NCI-H774 (cell line): Measurements from ENCODE around the gene C19orf25.
"Not testable (repeated sequence)": the region's sequence is repeated elsewhere in the genome, so short reads cannot be mapped to it uniquely, and the experiment has no call there.

Source experiments
- DNase-seq: peaks from one replicate; lab custom pipeline; 2025; lab: John Stamatoyannopoulos, UW

Gene C19orf25

DNA sequence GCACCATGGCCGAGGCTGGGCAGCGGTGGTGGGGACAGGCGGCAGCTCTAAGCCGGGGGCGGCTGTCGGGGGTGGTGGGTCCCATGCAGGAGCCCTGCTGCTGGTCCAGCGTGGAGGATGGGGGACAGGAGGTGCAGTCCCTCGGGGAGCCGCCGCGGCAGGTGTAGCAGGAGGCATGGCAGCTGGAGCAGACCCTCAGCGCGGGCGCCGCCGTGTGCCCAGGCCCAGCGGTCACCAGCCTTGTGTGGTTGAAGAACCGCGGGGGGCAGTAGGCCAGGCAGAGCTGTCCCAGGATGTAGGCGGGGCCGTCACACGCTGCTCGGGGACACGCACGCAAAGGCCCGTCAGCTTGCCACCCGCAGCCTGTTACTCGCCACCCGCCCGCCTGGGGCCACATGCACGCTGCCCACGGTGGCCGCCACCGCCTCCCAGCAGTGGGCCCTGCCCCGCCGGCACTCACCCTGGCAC, 2.9 kb upstream of the C19orf25 start:
- no peak for DNase-seq

- no peak for DNase-seq
These were observed 2.3 kb upstream of the C19orf25 start for GRCh38 chr19:1481224-1481892.

GRCh38 chr19:1477056-1477455, 2.0 kb downstream of the C19orf25 start:
- DNase-seq: not testable (repeated sequence)

GRCh38 chr19:1475751-1476437, 3.1 kb downstream of the C19orf25 start:
- DNase-seq: no peak

DNA sequence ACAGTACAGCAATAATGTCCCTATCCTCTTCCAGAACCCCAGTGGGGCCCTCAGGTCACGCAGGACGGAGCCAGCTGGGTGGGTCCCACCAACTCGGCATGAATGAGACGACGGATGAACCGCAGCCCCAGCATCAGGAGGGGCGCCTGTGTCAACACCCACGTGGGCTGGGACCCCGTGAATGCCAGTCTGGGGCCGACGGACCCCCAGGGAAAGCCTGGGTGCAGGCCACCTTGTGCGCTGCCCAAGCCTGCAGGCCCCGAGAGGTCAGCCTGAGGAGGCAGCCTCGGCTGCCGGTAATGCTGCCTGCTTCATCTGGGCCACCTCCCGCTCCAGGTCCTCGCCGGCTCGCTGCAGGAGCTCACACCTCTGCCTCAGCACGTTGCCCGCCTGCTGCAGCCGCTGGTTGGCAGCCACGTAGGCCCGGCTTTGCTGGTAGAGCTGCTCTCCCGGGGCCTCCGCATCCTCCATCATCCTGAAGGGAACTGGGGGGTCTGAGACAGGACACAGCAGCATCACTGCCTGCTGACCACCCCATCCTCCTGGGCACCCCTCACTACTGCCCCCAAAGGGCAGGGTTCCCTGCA, 4.2 kb downstream of the C19orf25 start:
- DNase-seq: no peak

- no peak for DNase-seq
These were observed 4.8 kb downstream of the C19orf25 start for GRCh38 chr19:1474011-1474764.

DNA sequence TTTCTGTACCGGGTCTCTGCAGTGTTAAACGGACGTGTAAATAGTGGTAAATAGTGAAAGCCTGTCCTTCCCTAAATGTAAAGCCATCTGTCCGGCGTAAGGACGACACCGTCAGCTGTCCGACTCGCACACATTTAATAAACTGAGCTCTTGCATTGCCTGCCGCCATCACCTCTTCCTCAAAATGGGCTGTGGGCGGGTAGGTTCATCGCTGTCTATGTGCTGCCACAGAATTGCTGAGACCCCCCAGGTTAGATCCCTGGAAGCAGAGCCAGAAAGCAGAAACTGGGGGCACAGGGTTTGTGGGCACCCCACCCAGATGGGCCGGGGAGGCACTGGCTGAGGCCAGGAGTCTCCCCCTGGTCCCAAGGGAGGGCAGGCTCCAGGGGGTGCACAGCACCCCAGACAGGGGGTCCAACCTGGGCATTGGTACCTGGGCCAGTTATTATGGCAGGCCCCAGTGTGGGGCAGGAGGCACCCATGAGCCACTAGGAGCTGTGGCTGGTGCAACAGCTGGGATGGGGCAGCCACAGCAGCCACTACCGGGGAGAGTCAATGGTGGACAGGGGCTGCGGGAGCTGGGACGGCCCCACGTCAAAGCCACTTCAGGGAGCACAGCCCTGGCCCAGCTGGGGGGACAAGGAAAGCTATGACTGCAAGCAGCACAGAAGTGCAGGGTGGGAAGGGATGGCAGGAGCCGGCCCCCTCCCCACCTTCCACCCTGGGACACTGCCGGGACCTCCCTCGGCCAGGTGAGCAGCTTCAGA, 5.7 kb downstream of the C19orf25 start:
- no peak for DNase-seq

DNA sequence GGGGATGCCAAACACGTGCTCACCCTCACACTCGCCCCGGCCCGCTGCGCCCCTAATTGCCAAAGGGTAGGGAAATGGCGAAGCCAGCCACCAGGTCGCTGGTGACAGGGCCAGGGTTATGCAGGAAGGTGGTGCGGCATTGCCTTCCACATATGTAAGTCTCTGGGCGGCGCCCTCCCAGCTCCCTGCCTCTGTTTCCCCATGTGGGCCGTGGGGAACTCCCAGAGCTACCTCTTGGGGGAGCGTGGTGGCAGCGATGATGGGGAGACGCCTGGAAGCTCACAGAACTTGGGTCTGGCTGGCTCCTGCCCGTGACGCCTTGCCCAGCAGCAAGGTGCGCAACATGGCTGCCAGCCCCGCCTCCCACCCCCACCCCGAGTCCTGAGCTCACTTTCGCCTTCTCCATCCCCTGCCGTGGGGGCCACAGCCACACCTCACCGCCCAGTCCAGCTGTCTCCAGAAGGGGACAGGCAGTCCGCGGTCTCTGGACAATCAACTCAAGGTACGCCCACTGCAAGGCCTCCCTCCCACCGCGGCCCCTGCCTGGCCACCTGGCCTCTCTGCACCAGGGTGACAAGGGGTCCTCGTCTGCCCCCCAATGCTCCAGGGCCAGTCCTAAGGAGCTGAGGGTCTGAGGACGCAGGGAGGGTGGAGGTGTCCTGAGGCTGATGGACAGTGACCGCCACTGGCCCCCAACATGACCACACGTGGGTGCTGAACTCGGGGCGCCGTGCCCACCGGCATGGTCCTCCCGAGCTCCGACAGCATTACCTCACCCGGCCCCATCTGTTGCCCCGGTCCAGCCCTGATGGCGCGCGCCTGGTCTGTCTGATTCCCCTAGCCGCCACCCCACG, 6.6 kb downstream of the C19orf25 start:
- no peak for DNase-seq

- no peak for DNase-seq
These were observed 7.4 kb downstream of the C19orf25 start for GRCh38 chr19:1471515-1472160.

DNA sequence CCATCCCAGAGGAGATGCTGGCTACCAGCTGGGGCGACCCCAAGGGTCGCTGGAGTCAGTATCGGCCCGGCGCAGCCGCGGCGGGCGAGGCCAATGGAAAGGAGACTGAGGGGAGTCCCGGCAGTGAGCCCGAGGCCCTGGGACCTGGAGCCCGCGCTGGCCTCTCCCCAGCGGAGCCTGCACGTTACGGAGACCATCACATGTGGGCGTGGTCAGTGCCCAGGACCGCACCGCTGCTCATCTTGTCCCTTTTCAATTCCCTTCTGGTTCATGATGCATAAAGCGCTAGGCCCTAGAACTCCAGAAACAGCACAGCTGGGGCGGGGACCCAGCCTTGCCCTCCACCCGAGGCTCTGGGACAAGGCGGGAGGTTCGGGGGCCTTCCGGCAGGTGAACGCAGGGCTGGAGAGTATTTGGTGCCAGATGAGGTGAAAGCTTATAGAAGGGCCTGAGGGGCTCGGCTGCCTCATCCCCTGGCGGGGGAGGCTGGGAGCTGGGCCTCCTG, 8.0 kb downstream of the C19orf25 start:
- DNase-seq: peak; percentile 19

DNA sequence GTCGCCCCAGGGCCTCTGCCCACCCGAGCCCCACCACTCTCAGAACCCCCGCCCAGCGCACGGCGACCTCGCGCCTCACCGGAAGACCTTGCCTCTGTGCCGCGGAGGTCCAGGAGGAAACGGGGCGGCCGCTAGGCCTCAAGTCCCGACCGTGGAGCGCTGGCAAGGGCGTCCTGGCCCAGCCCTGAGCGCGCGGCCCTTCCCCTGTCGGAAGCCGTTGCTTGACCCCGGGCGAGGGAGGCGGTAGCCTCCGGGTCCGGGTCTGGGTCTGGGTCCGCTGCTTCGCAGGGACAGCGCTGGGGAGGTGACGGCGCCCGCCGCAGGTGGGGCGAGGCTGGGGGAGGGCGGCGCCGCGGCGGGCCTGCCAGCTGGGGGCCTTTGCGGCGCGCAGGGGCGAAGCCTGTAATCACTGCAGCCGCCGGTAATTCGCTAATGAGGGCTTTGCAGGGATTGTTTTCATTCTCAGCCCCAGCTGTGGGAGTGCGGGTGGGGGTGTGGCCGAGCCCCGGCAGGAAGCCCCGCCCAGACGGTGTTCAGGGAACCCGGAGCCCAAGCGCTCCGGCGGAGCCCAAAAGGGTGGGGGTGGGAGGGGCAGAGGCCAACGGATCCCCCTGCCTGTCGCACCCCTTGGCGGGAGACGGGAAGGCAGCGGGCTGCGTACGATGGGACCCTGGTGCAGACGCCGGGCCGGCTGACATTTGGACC, 8.6 kb downstream of the C19orf25 start:
- peak; percentile 59 for DNase-seq

DNA sequence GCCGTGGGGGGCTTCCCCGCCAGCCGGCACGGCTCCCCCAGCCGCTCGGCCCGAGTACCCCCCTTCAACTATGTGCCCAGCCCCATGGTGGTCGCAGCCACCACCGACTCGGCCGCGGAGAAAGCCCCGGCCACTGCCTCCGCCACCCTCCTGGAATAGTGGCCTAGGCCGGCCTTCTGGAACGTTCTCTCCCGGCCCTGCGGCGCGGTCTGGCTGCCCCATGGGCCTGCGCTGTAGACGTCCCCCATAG, 9.0 kb downstream of the C19orf25 start:
- no peak for DNase-seq

GRCh38 chr19:1469255-1470054, 9.6 kb downstream of the C19orf25 start:
- DNase-seq: no peak

- no peak for DNase-seq
These were observed 10.2 kb downstream of the C19orf25 start for GRCh38 chr19:1468821-1469254.

DNA sequence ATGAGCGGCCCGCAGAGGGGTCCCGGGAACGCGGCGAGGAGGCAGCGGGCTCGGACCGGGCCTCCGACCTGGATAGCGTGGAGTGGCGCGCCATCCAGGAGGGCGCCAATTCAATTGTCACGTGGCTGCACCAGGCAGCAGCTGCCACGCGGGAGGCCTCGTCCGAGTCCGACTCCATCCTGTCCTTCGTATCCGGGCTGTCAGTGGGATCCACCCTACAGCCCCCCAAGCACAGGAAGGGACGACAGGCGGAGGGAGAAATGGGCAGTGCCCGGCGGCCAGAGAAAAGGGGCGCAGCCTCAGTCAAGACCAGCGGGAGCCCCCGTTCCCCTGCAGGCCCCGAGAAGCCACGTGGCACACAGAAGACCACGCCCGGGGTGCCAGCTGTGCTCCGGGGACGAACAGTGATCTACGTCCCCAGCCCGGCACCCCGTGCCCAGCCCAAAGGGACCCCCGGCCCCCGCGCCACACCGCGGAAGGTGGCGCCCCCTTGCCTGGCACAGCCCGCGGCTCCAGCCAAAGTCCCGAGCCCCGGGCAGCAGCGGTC, 10.7 kb downstream of the C19orf25 start:
- DNase-seq: no peak

DNA sequence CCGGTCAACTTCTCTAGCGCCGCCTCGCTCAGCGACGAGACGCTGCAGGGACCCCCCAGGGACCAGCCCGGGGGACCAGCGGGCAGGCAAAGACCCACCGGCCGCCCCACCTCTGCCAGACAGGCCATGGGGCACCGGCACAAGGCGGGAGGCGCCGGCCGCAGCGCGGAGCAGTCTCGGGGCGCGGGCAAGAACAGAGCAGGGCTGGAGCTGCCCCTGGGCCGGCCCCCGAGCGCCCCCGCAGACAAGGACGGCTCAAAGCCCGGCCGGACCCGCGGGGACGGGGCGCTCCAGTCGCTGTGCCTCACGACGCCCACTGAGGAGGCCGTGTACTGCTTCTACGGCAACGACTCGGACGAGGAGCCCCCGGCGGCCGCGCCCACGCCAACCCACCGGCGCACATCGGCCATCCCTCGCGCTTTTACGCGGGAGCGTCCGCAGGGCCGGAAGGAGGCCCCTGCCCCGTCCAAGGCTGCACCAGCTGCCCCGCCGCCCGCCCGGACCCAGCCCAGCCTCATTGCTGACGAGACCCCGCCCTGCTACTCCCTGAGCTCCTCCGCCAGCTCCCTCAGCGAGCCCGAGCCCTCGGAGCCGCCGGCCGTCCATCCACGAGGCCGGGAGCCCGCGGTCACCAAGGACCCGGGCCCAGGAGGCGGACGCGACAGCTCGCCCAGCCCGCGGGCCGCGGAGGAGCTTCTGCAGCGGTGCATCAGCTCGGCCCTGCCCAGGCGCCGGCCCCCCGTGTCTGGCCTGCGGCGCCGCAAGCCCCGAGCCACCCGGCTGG, 11.3 kb downstream of the C19orf25 start:
- DNase-seq: no peak

DNA sequence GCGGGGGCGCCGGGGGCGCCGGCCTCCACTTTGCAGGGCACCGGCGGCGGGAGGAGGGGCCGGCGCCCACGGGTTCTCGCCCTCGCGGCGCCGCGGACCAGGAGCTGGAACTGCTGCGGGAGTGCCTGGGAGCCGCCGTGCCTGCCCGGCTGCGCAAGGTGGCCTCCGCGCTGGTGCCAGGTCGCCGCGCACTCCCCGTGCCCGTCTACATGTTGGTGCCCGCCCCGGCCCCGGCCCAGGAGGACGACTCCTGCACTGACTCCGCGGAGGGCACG, 11.9 kb downstream of the C19orf25 start:
- no peak for DNase-seq
